Hepatocyte (in vitro differentiated cells): ENCODE results near the gene SAMMSON. TPM values are rescaled to one million over a fixed set of nuclear protein-coding genes. Genes with fewer than 3 reads are reported as not detected.

Experiments used
- DNase-seq: peaks from one replicate; pipeline ENCODE4 v3.0.0-alpha.2; 2016; ENCODE audit warnings: low spot score
- H2AFZ ChIP-seq: fragments of 200-600 bp; sonication (generic); 2 replicates; pipeline ENCODE4 v1.6.0; 2016; ENCODE audit warnings: antibody characterized with exemption, mild to moderate bottlenecking
- H3K27ac ChIP-seq: fragments of 200-600 bp; sonication (generic); 2 replicates; pipeline ENCODE4 v1.5.1; 2016; ENCODE audit warnings: mild to moderate bottlenecking
- H3K27me3 ChIP-seq: fragments of 200-600 bp; sonication (generic); 2 replicates; pipeline ENCODE4 v1.6.1; 2016
- H3K36me3 ChIP-seq: fragments of 200-600 bp; sonication (generic); replicated peaks from 2 replicates; pipeline ENCODE4 v1.5.1; 2016; ENCODE audit warnings: low read depth; ENCODE audit not compliant: insufficient read depth
- H3K4me1 ChIP-seq: fragments of 200-600 bp; sonication (generic); 2 replicates; pipeline ENCODE4 v1.5.1; 2016; ENCODE audit warnings: mild to moderate bottlenecking, moderate library complexity; ENCODE audit not compliant: insufficient read depth
- H3K4me2 ChIP-seq: fragments of 200-600 bp; sonication (generic); 2 replicates; pipeline ENCODE4 v1.6.0; 2016
- H3K4me3 ChIP-seq: fragments of 200-600 bp; sonication (generic); 2 replicates; pipeline ENCODE4 v1.5.1; 2016; ENCODE audit warnings: mild to moderate bottlenecking
- H3K79me2 ChIP-seq: fragments of 200-600 bp; sonication (generic); 2 replicates; pipeline ENCODE4 v1.6.0; 2017; ENCODE audit warnings: mild to moderate bottlenecking
- H3K9me2 ChIP-seq: fragments of 200-600 bp; sonication (generic); replicated peaks from 2 replicates; pipeline ENCODE4 v1.6.0; 2017; ENCODE audit warnings: mild to moderate bottlenecking; ENCODE audit not compliant: insufficient read depth
- H3K9me3 ChIP-seq: fragments of 200-600 bp; sonication (generic); 2 replicates; pipeline ENCODE4 v1.5.1; 2016; ENCODE audit warnings: low read depth, mild to moderate bottlenecking
- H4K20me1 ChIP-seq: fragments of 200-600 bp; sonication (generic); 2 replicates; pipeline ENCODE4 v1.6.0; 2016; ENCODE audit warnings: mild to moderate bottlenecking; ENCODE audit not compliant: insufficient read depth, poor library complexity, severe bottlenecking
- CTCF ChIP-seq: fragments of 200-600 bp; sonication (generic); IDR thresholded peaks from 2 replicates; pipeline ENCODE4 v1.5.1; 2016; ENCODE audit warnings: antibody characterized with exemption, mild to moderate bottlenecking; ENCODE audit not compliant: poor library complexity
- EZH2 ChIP-seq: fragments of 200-600 bp; sonication (generic); IDR thresholded peaks from 2 replicates; pipeline ENCODE4 v1.6.1; 2016; ENCODE audit warnings: antibody characterized with exemption, mild to moderate bottlenecking, borderline replicate concordance
- EZH2phosphoT487 ChIP-seq: fragments of 200-600 bp; sonication (generic); IDR thresholded peaks from one replicate; pipeline ENCODE4 v1.6.1; 2018; ENCODE audit warnings: antibody characterized with exemption, mild to moderate bottlenecking, low read depth, moderate library complexity; ENCODE audit not compliant: unreplicated experiment, severe bottlenecking
- WGBS: methylation state at CpG from one replicate; pipeline ENCODE4 v1.1.6; 2016; ENCODE audit warnings: low lambda C conversion rate; ENCODE audit errors: missing lambda C conversion rate; 5-methylcytosine and 5-hydroxymethylcytosine counted together
- polyA plus RNA-seq: library from polyadenylated mRNA; unstranded; fragments of >200 nt; fragmentation: Nextera tagmentation; extraction: Ambion mirVana; gene quantifications from 2 replicates; pipeline ENCODE4 v1.2.1, GENCODE V29; 2016
- total RNA-seq: library from RNA; depleted of rRNA; stranded (reverse); fragments of >200 nt; gene quantifications from 2 replicates; pipeline ENCODE4 v1.2.3, GENCODE V29; 2014

The SAMMSON gene
- total and polyA plus RNA-seq, 2 experiments from 2014 or later, result 0.10 TPM; not detected in 1

GRCh38 chr3:70078778-70079177 lies 79.2 kb downstream of the SAMMSON start:
- no peaks in the 10 kb centered on the region for H3K27me3 ChIP-seq
- no peaks in the 10 kb centered on the region for H3K79me2 ChIP-seq
- no peak overlapping the region for H2AFZ ChIP-seq
- H3K4me2 ChIP-seq, result no peak overlapping the region
- no peak overlapping the region for H3K4me3 ChIP-seq
- no peak overlapping the region for H3K27ac ChIP-seq
- no peaks in the 10 kb centered on the region for H4K20me1 ChIP-seq
- H3K9me3 ChIP-seq, result no peaks in the 10 kb centered on the region
- peak; percentile 51 for TF ChIP-seq EZH2phosphoT487
- TF ChIP-seq CTCF, result no peak
- H3K36me3 ChIP-seq, result no peaks in the 10 kb centered on the region
- WGBS, result 68% methylated on average over 3 of the region's 3 CpGs
- no peaks in the 10 kb centered on the region for H3K9me2 ChIP-seq
- no peak for DNase-seq
- H3K4me1 ChIP-seq, result no peaks in the 10 kb centered on the region

DNA sequence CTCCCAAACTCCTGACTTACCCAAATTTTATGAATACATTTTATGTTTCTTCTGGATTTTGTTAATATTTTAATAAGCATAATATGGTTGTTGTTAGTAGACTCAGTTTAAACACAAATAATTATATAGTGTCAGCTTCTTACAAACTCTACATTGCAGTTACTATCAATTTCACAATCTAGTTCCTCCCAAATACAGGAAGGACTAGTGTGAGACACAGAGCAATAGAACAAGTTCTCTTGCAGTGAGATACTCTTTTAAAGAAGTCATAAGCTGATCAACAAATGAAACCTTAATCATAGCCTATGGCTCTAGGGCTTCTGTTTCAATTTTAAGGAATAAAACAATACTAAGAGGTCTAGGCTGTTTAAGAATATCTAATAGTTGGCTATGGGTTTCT lies 86.1 kb downstream of the SAMMSON start:
- Histone ChIP-seq H4K20me1 (no peaks in the 10 kb centered on the region), H3K9me3 (no peaks in the 10 kb centered on the region), H3K36me3 (no peaks in the 10 kb centered on the region), H3K27ac (no peak overlapping the region), H3K27me3 (no peaks in the 10 kb centered on the region), H3K79me2 (no peaks in the 10 kb centered on the region), H3K4me1 (no peaks in the 10 kb centered on the region), H3K4me2 (no peak overlapping the region), H3K9me2 (no peaks in the 10 kb centered on the region), H3K4me3 (no peak overlapping the region), H2AFZ (no peak overlapping the region)
- no peak for DNase-seq
- no peak for TF ChIP-seq EZH2phosphoT487
- no peak for TF ChIP-seq EZH2
- TF ChIP-seq CTCF, result no peak

- no peak for DNase-seq
- Histone ChIP-seq H2AFZ (no peak overlapping the region), H4K20me1 (no peaks in the 10 kb centered on the region), H3K4me1 (no peaks in the 10 kb centered on the region), H3K9me2 (no peaks in the 10 kb centered on the region), H3K36me3 (no peaks in the 10 kb centered on the region), H3K27ac (no peak overlapping the region), H3K9me3 (no peaks in the 10 kb centered on the region), H3K79me2 (no peaks in the 10 kb centered on the region), H3K27me3 (no peaks in the 10 kb centered on the region), H3K4me2 (no peak overlapping the region), H3K4me3 (no peak overlapping the region)
- TF ChIP-seq CTCF (no peak), EZH2phosphoT487 (no peak), EZH2 (no peak)
- WGBS, result 81% methylated on average over 2 of the region's 2 CpGs
Measured at GRCh38 chr3:70086336-70086735, 86.8 kb downstream of the SAMMSON start.

- peak; percentile 54 for DNase-seq
- Histone ChIP-seq H4K20me1 (no peaks in the 10 kb centered on the region), H3K9me2 (no peaks in the 10 kb centered on the region), H3K79me2 (no peaks in the 10 kb centered on the region), H3K27me3 (no peaks in the 10 kb centered on the region), H3K36me3 (no peaks in the 10 kb centered on the region), H3K9me3 (no peaks in the 10 kb centered on the region), H3K4me1 (no peaks in the 10 kb centered on the region), H3K4me3 (no peak overlapping the region), H3K27ac (no peak overlapping the region), H3K4me2 (no peak overlapping the region), H2AFZ (no peak overlapping the region)
- 46% methylated on average over 3 of the region's 3 CpGs for WGBS
- TF ChIP-seq EZH2 (no peak), CTCF (peak; percentile 73)
Measured at GRCh38 chr3:70090322-70090913, 90.9 kb downstream of the SAMMSON start.
